Measurements from ENCODE around the gene KRTAP26-1.

Gene KRTAP26-1

DNA sequence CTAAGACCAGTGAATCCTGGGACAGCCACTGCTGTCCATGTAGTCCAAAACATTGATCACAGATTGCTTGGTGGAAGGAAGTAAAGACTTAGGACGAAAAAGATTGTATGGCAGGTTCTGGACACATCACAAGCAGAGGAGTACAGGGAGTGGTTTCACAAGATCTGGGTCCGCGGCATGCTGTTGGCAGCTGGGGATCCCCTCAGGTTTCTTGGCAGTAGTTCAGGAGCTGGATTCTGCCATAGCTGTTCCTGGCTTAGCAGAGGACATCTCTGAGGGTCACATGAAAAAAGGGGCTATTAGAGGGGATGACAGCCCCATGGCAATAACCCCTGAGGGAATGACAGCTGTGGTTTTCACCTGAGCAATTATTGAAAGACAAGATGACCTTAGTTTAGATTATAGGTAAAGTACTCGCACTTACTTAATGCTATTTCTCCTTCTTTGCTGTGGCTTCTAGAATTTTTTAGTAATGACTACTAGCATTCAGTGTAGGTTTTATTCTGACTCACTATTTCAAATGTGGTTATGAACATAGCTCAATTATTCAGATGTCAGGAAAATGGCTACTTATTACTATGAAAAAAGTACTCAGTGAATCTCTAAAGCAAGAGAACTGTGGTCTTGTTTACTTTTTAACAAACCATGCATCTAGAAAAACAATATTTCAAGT lies 9.2 kb upstream of the KRTAP26-1 start:
- H3K4me3 Mint-ChIP-seq: no peak overlapping the region
- DNase-seq (no peak), ATAC-seq (no peak)
- no peak overlapping the region for H3K27ac Mint-ChIP-seq
- no peaks in the 10 kb centered on the region for H3K36me3 Mint-ChIP-seq (ENCODE audit: low read depth)
- peaks cover 4% of the 10 kb centered on the region for H3K9me3 Mint-ChIP-seq
- H3K4me1 Mint-ChIP-seq: no peaks in the 10 kb centered on the region
- H3K27me3 Mint-ChIP-seq: no peaks in the 10 kb centered on the region

DNA sequence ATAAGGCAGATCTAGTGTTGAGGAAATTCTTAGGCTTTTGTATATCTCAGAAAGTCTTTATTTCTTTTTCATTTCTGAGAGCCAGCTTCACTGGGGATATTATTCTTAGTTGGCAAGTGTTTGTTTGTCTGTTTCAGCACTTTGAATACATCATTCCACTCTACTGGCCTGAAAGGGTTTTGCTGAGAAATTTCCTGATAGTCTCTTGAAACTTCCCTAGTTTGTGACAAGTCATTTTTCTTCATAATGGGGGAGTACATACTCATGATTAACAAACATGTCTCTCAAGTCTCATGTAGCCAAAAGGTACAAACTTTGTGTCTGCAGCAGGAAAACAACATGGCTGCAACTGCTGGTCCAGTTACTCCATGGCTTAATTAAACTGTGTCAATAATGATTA lies 6.3 kb upstream of the KRTAP26-1 start:
- no peaks in the 10 kb centered on the region for H3K27me3 Mint-ChIP-seq
- no peaks in the 10 kb centered on the region for H3K36me3 Mint-ChIP-seq (ENCODE audit: low read depth)
- no peaks in the 10 kb centered on the region for H3K4me1 Mint-ChIP-seq
- DNase-seq (no peak), ATAC-seq (no peak)
- H3K9me3 Mint-ChIP-seq: peaks cover 4% of the 10 kb centered on the region
- no peak overlapping the region for H3K4me3 Mint-ChIP-seq
- H3K27ac Mint-ChIP-seq: no peak overlapping the region

DNA sequence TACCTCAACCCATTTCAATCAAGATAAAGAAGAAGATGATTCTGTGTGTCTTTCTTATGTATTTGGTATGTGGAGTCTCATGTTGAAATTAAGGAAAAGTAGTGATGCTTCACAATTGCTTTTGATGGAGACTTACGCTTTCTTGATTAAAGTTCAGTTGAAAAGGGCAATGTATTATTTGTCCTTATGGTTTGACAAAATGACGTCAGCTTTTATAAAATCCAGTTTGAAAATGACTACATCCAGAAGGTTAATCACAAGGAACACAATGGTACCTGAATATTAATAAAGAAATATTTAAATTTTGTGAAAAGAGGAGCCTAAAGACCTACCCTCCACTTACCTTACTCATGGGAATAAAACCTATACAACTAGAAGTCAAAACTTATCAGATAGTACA lies 4.4 kb downstream of the KRTAP26-1 start:
- ATAC-seq: no peak
- Mint-ChIP-seq H3K27me3 (no peaks in the 10 kb centered on the region), H3K9me3 (no peaks in the 10 kb centered on the region), H3K36me3 (ENCODE audit: low read depth) (no peaks in the 10 kb centered on the region), H3K4me3 (no peak overlapping the region), H3K27ac (no peak overlapping the region), H3K4me1 (no peaks in the 10 kb centered on the region)
- no peak for DNase-seq

DNA sequence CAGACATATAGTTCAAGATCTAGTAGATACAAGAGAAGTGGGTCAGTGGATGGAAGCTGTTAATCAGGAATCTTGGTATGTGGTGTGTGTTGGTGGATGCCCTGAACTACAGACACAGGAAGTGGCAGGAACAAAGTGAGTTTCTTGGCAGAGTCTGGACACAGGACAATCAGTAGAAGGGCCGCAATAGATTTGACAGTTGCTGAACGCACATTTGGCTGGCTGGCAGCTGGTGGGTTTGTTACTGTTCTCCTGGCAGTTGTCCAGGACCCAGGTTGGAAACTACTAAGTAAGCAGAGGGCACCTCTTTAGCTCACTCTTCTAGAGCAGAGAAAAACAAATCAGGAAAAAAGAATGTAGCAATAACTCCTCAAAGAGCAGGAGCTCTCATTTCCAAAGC lies 13.2 kb downstream of the KRTAP26-1 start:
- no peak for ATAC-seq
- H3K27ac Mint-ChIP-seq: no peak overlapping the region
- DNase-seq: no peak
- H3K27me3 Mint-ChIP-seq: peaks cover 3% of the 10 kb centered on the region
- H3K4me1 Mint-ChIP-seq: no peaks in the 10 kb centered on the region
- H3K9me3 Mint-ChIP-seq: peaks cover 4% of the 10 kb centered on the region
- H3K36me3 Mint-ChIP-seq (ENCODE audit: low read depth): no peaks in the 10 kb centered on the region
- H3K4me3 Mint-ChIP-seq: no peak overlapping the region

DNA sequence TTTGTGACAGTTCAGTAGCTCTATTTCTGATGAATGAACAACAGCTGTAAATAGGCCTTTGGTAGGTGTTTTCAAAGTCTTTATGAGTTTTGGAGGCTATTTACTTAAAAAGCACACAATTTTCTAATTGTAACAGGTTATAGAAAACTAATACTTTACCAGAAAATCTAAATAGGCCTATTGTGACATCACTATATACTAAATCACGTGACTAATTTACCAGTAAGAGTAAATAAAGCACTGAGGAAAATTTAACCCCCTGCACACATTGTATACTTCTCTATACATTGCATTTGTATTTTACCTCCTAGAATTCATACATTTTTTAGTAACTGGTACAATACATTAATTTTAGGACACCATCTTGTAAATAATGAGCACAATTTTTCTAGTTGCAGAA lies 15.0 kb downstream of the KRTAP26-1 start:
- ATAC-seq (no peak), DNase-seq (no peak)
- no peak overlapping the region for H3K27ac Mint-ChIP-seq
- no peaks in the 10 kb centered on the region for H3K36me3 Mint-ChIP-seq (ENCODE audit: low read depth)
- H3K4me3 Mint-ChIP-seq: no peak overlapping the region
- no peaks in the 10 kb centered on the region for H3K4me1 Mint-ChIP-seq
- H3K9me3 Mint-ChIP-seq: peaks cover 4% of the 10 kb centered on the region
- H3K27me3 Mint-ChIP-seq: peaks cover 3% of the 10 kb centered on the region

DNA sequence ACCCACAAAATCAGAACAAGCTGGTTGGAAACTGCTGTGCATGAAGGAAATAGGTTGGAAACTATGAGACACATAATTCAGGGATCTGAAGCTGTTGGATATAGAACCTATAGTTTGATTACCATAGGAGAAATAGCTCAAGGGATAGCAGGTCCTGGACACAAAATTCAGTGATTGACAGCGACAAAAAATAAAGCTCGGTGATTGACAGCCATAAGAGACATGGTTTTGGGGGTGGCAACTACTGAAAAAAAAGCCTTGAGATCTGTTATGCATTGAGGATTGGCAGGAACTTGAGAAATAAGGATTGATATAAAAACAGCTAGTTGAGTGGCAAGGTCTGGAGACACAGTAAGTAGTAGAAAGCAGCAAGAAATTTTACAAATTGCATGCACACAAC lies 30.9 kb downstream of the KRTAP26-1 start, which contains the start of gene KRTAP25-1:
TSS of gene KRTAP25-1 (minus strand) at position 300 of the 400 bp plus-strand sequence. CDS start at position 276, 24 bp downstream.
- ATAC-seq: no peak
- no peaks in the 10 kb centered on the region for H3K4me1 Mint-ChIP-seq
- no peak for DNase-seq
- no peak within 1 kb of the TSS for H3K4me3 Mint-ChIP-seq
- no peak within 1 kb of the TSS for H3K27ac Mint-ChIP-seq
- H3K27me3 Mint-ChIP-seq: no peaks in the 10 kb centered on the region
- no peaks in the 10 kb centered on the region for H3K36me3 Mint-ChIP-seq (ENCODE audit: low read depth)
- no peaks in the 10 kb centered on the region for H3K9me3 Mint-ChIP-seq

DNA sequence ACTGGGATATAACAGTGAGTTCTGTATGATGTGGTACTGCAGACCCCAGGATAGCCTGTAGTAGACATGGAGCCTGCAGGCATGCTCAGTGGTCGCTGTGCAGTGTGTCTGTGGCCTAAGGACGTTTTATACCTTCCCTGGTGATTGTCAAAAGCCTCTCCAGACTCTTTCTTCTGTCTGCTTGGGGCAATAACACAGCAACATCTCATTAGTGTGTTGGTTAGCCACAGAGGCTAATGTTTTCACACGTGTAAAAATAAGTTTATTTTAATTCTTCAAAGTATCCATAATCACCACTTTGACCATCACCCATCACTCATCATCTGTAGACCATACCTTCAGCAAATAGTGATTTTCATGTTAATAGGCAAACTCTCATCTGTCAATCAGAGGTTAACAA lies 37.3 kb downstream of the KRTAP26-1 start, which contains the start of gene KRTAP24-1:
TSS of gene KRTAP24-1 (minus strand) at position 101 of the 400 bp plus-strand sequence. CDS start at position 83, 18 bp downstream.
- Mint-ChIP-seq H3K4me1 (no peaks in the 10 kb centered on the region), H3K27me3 (no peaks in the 10 kb centered on the region), H3K4me3 (no peak within 1 kb of the TSS), H3K27ac (no peak within 1 kb of the TSS), H3K9me3 (no peaks in the 10 kb centered on the region), H3K36me3 (ENCODE audit: low read depth) (no peaks in the 10 kb centered on the region)
- DNase-seq: no peak
- ATAC-seq: no peak

DNA sequence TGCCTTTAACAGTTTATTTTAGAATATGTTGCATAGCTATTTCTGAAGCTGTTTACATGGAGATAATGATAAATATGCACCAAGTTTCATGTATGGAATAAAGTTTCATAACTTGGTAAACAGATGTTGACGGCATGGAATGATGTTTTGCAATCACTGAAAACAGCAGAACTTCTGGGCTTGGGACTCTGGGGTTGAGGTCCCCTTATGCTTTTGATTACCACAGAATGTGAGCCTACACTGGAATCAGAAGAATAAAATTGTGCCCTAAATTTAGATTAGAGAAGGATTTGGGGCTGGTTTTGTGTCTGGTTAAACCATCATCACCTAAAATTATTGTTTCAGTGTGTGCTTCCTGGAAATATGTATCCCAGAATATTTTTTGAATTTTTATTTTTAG lies 48.5 kb downstream of the KRTAP26-1 start:
- Mint-ChIP-seq H3K27ac (no peak overlapping the region), H3K36me3 (ENCODE audit: low read depth) (no peaks in the 10 kb centered on the region), H3K4me3 (no peak overlapping the region), H3K4me1 (no peaks in the 10 kb centered on the region), H3K27me3 (no peaks in the 10 kb centered on the region), H3K9me3 (no peaks in the 10 kb centered on the region)
- DNase-seq (no peak), ATAC-seq (no peak)

DNA sequence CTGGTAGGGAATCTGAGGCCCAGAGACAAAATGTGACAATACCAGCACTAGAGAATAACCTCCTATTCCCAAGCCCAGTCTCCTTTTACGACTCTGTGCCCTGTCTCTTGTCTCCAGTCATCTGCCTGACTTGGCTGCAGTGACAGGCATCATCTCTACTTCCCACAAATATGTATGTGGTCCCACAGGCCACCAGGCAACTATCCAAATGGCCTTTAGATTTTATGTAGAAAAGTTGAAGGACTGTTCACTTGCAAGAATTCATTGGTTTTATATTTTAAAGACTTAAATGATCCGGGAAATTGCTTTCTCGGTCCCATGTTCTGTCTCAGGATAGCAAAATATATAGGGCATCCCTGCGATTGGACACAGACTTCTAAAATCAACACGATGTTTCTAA lies 49.0 kb downstream of the KRTAP26-1 start:
- Mint-ChIP-seq H3K9me3 (no peaks in the 10 kb centered on the region), H3K27me3 (no peaks in the 10 kb centered on the region), H3K27ac (no peak overlapping the region), H3K36me3 (ENCODE audit: low read depth) (no peaks in the 10 kb centered on the region), H3K4me1 (no peaks in the 10 kb centered on the region), H3K4me3 (no peak overlapping the region)
- ATAC-seq: no peak
- DNase-seq: no peak

DNA sequence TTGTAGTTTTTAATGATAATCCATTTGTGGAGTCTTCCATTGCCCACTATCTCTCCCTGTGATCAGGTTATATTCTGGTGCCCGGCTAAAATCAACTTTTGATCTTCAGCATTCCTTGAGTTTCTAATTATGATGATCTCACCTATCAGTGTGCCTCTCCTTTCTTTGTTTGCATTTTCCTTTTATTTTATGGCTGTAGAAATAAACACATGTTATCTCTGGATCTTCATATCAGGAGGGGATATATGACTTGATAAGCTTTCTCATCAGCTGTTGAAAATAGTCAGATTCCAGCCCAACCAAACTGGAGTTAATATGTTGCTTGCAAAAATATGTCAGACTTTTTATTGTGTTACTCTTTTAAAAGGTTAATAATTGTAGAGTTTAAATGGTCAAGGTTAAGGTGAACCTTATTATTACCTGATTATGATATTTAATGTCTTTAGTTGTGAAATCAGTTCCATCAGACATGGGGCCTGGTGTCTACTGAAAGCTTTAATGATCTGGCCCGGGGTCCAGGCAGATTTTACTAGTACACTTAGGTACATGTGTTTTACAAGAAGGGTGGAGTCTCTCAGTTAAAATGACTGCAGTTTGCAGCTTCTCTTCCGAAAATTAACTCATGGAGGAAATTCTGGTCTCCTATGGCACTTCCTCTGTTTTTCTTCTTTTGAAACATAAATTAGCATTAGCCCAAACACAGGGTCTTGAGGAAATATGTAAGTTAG lies 50.1 kb downstream of the KRTAP26-1 start:
- no peak for ATAC-seq
- Mint-ChIP-seq H3K4me1 (no peaks in the 10 kb centered on the region), H3K27ac (no peak overlapping the region), H3K9me3 (no peaks in the 10 kb centered on the region), H3K4me3 (no peak overlapping the region), H3K36me3 (ENCODE audit: low read depth) (no peaks in the 10 kb centered on the region), H3K27me3 (no peaks in the 10 kb centered on the region)
- DNase-seq: no peak
